Esophagus muscularis mucosa (tissue), 4 donors: ENCODE data around the gene REV1. TPM values are rescaled to one million over a fixed set of nuclear protein-coding genes. Genes with fewer than 3 reads are reported as not detected.

Experiments used
- DNase-seq: peaks from one replicate; pipeline ENCODE4 v3.0.0-alpha.2; 2017; ENCODE audit errors: extremely low spot score
- H3K27ac ChIP-seq, 4 donors: fragments of 200-600 bp; sonication (generic); replicated peaks in 1 of 4; 1 replicate in 3 of 4; 2 replicates in 1 of 4; pipeline ENCODE4 v1.5.1; 2016 to 2019; ENCODE audit warnings: mild to moderate bottlenecking in 1 of 4
- H3K27me3 ChIP-seq, 4 donors: fragments of 200-600 bp; sonication (generic); one replicate each; pipeline versions ENCODE4 v1.5.1 to v1.6.0; 2016 to 2019
- H3K36me3 ChIP-seq, 4 donors: fragments of 200-600 bp; sonication (generic); one replicate each; pipeline ENCODE4 v1.5.1; 2016 to 2019
- H3K4me1 ChIP-seq, 4 donors: fragments of 200-600 bp; sonication (generic); one replicate each; pipeline ENCODE4 v1.5.1; 2016 to 2019
- H3K4me3 ChIP-seq, 4 donors: fragments of 200-600 bp; sonication (generic); 1 replicate in 2 of 4; 2 replicates in 2 of 4; pipeline ENCODE4 v1.5.1; 2016 to 2019; ENCODE audit warnings: mild to moderate bottlenecking in 4 of 4, moderate library complexity in 1 of 4
- H3K9me3 ChIP-seq, 4 donors: fragments of 200-600 bp; sonication (generic); 1 replicate in 3 of 4; 2 replicates in 1 of 4; pipeline ENCODE4 v1.5.1; 2016 to 2019
- CTCF ChIP-seq, 3 experiments: fragments of 200-600 bp in 2 of 3; fragments of 450-650 bp in 1 of 3; sonication (generic) in 2 of 3; IDR thresholded peaks; one replicate each; pipeline ENCODE4 v1.5.1; 2017 to 2019; ENCODE audit warnings: antibody characterized with exemption in 3 of 3, mild to moderate bottlenecking in 2 of 3, moderate library complexity in 1 of 3
- EP300 ChIP-seq: sonication (generic); formaldehyde crosslinking; IDR thresholded peaks from one replicate; pipeline ENCODE4 v1.6.1; 2017; ENCODE audit warnings: antibody characterized with exemption
- POLR2A ChIP-seq: fragments of 450-650 bp; IDR thresholded peaks from one replicate; pipeline ENCODE4 v1.6.1; 2017; ENCODE audit warnings: antibody characterized with exemption, moderate library complexity, mild to moderate bottlenecking, low read depth
- POLR2AphosphoS5 ChIP-seq, 2 donors: sonication (generic); formaldehyde crosslinking; IDR thresholded peaks; one replicate each; pipeline ENCODE4 v1.6.1; 2017; ENCODE audit warnings: antibody characterized with exemption in 2 of 2
- WGBS: methylation state at CpG from one replicate; pipeline ENCODE4 v1.1.5; 2018; 5-methylcytosine and 5-hydroxymethylcytosine counted together
- intact Hi-C: fragments of 100-400 bp; cut with DNase I; formaldehyde crosslinking; loops from one replicate; pipeline ENCODE4 v1.15.1; 2023
- total RNA-seq, 4 donors: library from RNA; depleted of rRNA; stranded (reverse); fragments of >200 nt; gene quantifications; one replicate each; pipeline versions ENCODE4 v1.1.0 to v1.2.1, GENCODE V29; 2016

REV1 gene
- total RNA-seq, 4 donors from 2014 or later = 26.7 to 47.7 (median 31.4) TPM

- WGBS = 91% methylated on average over 2 of the region's 2 CpGs
- H3K4me1 ChIP-seq = no peaks in the 10 kb centered on the region
- no peaks in the 10 kb centered on the region for H3K9me3 ChIP-seq
- peaks cover 36 to 85% (median 59%) of the 10 kb centered on the region in 4 donors for H3K36me3 ChIP-seq
- DNase-seq = no peak
- H3K27me3 ChIP-seq = no peaks in the 10 kb centered on the region
- no peak overlapping the region for H3K27ac ChIP-seq
- TF ChIP-seq POLR2AphosphoS5 (IDR thresholded peaks at IDR 0.05) (no peak), POLR2A (no peak), CTCF (IDR thresholded peaks at IDR 0.05) (no peak), EP300 (no peak)
- intact Hi-C loops = no loop called here
- no peak overlapping the region for H3K4me3 ChIP-seq
These were observed 107.7 kb downstream of the REV1 start for GRCh38 chr2:99382143-99382542.

GRCh38 chr2:99380376-99381010 lies 109.3 kb downstream of the REV1 start:
- Histone ChIP-seq H3K27ac (no peak overlapping the region), H3K36me3 (peaks cover 45 to 90% (median 71%) of the 10 kb centered on the region in 4 donors), H3K27me3 (no peaks in the 10 kb centered on the region), H3K4me1 (no peaks in the 10 kb centered on the region), H3K4me3 (no peak overlapping the region), H3K9me3 (no peaks in the 10 kb centered on the region)
- intact Hi-C loops = no loop called here
- no peak for DNase-seq
- TF ChIP-seq POLR2A = no peak
- no peak for TF ChIP-seq POLR2AphosphoS5 (IDR thresholded peaks at IDR 0.05)
- TF ChIP-seq EP300 = no peak
- no peak for TF ChIP-seq CTCF (IDR thresholded peaks at IDR 0.05)
- 97% methylated on average over 3 of the region's 3 CpGs for WGBS

- no peak for TF ChIP-seq POLR2A
- no peak for TF ChIP-seq CTCF (IDR thresholded peaks at IDR 0.05)
- TF ChIP-seq EP300 = no peak
- TF ChIP-seq POLR2AphosphoS5 (IDR thresholded peaks at IDR 0.05) = no peak
- Histone ChIP-seq H3K4me1 (no peaks in the 10 kb centered on the region), H3K27ac (no peak overlapping the region), H3K36me3 (peaks cover 53 to 92% (median 72%) of the 10 kb centered on the region in 4 donors), H3K27me3 (no peaks in the 10 kb centered on the region), H3K9me3 (no peaks in the 10 kb centered on the region), H3K4me3 (no peak overlapping the region)
- no peak for DNase-seq
- intact Hi-C loops = no loop called here
- whole genome bisulfite sequencing = 96% methylated on average over 1 of the region's 1 CpG
These were observed 111.9 kb downstream of the REV1 start for GRCh38 chr2:99377879-99378278.

GRCh38 chr2:99376254-99376864 lies 113.5 kb downstream of the REV1 start:
- intact Hi-C loops = no loop called here
- 94% methylated on average over 7 of the region's 7 CpGs for WGBS
- Histone ChIP-seq H3K4me3 (no peak overlapping the region), H3K4me1 (no peaks in the 10 kb centered on the region), H3K36me3 (peaks cover 43 to 95% (median 78%) of the 10 kb centered on the region in 4 donors), H3K9me3 (no peaks in the 10 kb centered on the region), H3K27me3 (no peaks in the 10 kb centered on the region), H3K27ac (no peak overlapping the region)
- TF ChIP-seq CTCF (IDR thresholded peaks at IDR 0.05) = no peak
- TF ChIP-seq EP300 = no peak
- no peak for TF ChIP-seq POLR2AphosphoS5 (IDR thresholded peaks at IDR 0.05)
- TF ChIP-seq POLR2A = no peak
- DNase-seq = no peak
